NCI-H69 (cell line): ENCODE results near the gene TNFAIP8L2.
"Not testable (repeated sequence)": the region's sequence is repeated elsewhere in the genome, so short reads cannot be mapped to it uniquely, and the experiment has no call there.

Experiments used
- DNase-seq: peaks from one replicate; lab custom pipeline; 2025; lab: John Stamatoyannopoulos, UW

The TNFAIP8L2 gene

GRCh38 chr1:151146072-151146411 is 10.4 kb upstream of the TNFAIP8L2 start:
- peak; percentile 66 for DNase-seq

GRCh38 chr1:151146412-151147131 is 9.9 kb upstream of the TNFAIP8L2 start, which contains the start of gene SEMA6C:
TSS of gene SEMA6C (minus strand) at chr1:151146631. CDS start at chr1:151142621, 4,010 bp downstream.
- peak; percentile 98 for DNase-seq

DNA sequence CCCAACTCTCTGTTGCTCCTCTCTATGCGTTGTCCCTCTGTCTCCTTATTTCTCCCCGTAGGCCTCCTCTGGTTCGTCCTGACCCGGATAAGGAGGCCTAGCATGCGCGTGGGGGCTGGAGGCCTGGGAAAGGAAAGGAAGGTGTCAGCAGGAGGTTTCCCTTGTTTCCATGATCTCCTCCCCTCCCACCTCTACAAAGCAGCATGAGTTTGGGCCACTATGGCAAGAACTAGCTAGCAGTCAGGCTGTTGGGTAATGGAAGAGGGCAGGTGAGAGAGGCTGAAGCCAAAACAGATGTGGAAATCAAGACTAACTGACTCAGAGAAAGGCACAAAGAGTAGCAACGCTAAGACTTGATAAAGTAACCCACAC is 9.3 kb upstream of the TNFAIP8L2 start:
- DNase-seq = peak; percentile 67

DNA sequence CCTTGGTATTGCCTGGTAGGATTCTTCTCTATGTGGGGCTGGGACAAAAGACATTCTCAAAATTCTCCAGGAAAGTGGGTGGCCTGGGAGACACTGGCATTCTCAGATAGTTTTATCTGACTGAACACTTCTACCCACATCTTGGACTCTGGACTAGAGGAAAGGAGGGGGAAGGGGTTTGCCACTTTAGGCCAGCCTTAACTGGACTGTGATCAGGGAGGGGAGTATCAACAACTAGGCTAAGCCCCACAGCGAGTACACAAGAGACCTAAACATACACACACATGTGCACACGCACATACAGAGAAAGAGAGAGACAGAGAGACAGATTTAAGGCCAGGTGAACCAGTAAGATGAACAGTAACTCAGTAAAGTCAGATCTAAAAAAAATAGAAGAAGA is 8.8 kb upstream of the TNFAIP8L2 start:
- DNase-seq = no peak

GRCh38 chr1:151157067-151157531 is 650 bp downstream of the TNFAIP8L2 start:
- DNase-seq = no peak

GRCh38 chr1:151158326-151158725 is 1.9 kb downstream of the TNFAIP8L2 start:
- DNase-seq = no peak

GRCh38 chr1:151158751-151159251 is 2.4 kb downstream of the TNFAIP8L2 start:
- DNase-seq = no peak

GRCh38 chr1:151159373-151159772 is 2.9 kb downstream of the TNFAIP8L2 start:
- DNase-seq = peak; percentile 13

GRCh38 chr1:151164732-151165280 is 8.4 kb downstream of the TNFAIP8L2 start:
- DNase-seq = no peak

- peak; percentile 82 for DNase-seq
Measured at GRCh38 chr1:151165281-151165737, 8.9 kb downstream of the TNFAIP8L2 start.

- peak; percentile 100 for DNase-seq
Measured at GRCh38 chr1:151165738-151166504, 9.5 kb downstream of the TNFAIP8L2 start, which contains the start of the genes LYSMD1 and SCNM1. TSS of gene LYSMD1 (minus strand) at chr1:151165902. CDS start at chr1:151165258, 644 bp downstream. TSS of gene SCNM1 (plus strand) at chr1:151166144. CDS start at chr1:151166153, 9 bp downstream.

DNA sequence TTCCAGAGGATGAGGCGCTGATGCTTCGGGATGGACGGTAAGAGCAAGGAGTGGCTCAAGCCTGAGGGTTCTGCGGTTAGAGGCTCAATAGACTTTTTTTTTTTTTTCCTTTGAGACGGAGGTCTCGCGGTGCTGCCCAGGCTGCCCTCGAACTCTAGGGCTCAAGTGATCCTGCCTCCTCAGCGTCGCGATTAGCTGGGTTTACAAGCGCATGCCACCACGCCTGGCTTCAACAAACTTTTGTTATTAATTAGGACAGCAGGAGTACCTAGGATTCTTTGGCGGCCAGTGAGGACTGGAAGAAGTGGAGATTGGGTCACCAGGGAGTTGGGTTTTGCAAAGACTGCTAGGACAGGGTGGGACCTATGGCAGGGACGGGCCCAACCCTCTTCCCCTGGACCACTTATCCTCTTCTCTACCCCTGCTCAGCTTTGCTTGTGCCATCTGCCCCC is 10.1 kb downstream of the TNFAIP8L2 start:
- peak; percentile 50 for DNase-seq

DNA sequence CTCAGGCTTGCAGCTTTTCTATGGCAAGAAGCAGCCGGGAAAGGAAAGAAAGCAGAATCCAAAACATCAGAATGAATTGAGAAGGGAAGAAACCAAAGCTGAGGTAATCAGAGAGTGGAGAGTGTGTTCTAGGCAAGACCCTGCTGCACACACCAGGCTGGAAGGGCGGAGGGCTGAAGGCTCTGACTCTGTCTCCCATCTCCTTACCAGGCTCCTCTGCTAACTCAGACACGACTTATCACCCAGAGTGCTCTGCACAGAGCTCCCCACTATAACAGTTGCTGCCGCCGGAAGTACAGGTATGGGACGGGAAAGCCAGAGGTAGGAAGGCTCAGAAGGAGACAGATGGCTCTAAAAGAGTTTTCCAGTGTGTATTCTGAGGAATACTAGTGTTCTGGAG is 10.7 kb downstream of the TNFAIP8L2 start:
- DNase-seq = no peak

DNA sequence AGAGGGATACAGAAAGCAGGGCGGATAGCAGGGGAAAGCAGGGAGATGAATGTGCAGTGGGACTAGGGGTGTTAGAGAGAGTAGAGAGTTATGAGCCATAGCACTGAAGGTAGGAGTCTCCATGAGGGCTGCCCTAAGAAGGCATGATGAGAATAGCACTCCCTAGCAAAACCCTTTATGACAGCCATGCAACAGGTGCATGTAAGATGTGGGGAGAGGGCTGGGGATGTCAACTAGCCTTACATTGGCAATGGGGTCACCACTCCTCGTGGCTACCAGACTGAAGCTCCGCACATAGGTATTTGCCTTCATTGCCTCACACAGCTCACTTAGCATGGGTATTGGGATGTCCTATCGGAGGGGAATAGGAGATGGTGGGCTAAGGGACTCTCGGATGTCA is 14.7 kb downstream of the TNFAIP8L2 start:
- no peak for DNase-seq

DNA sequence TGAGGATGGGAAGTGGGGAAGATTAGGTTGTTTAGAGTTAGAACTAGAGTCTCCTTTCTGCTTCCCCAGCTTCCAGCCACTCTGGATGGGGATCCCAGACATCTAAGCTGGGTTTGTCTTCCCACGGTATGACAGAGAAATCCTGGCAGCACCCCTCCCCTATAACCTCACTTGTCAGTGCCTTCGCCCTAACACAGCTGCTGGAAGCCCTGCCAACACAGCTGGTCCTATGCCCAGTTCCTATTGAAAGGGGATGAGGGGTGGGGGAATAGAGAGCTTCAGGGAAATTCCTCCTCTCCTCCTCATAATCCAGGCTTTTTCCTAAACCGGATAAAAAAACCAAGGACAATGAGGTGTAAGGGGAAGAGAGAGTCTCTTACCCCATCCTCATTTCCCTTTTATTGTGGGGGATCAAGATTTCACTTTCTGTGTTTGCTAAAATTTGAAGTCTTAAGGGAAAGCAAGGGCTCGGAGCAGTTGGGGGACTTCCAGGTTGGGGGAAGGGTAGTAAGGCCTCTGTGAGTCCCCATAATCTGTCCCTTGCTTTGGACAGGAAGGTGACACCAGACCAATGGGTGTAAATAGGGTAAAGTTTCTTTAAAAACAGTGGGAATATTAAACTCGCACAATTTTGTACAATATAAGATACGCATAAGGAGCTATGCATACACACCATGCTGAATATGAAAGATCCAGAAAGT is 18.7 kb downstream of the TNFAIP8L2 start:
- no peak for DNase-seq

DNA sequence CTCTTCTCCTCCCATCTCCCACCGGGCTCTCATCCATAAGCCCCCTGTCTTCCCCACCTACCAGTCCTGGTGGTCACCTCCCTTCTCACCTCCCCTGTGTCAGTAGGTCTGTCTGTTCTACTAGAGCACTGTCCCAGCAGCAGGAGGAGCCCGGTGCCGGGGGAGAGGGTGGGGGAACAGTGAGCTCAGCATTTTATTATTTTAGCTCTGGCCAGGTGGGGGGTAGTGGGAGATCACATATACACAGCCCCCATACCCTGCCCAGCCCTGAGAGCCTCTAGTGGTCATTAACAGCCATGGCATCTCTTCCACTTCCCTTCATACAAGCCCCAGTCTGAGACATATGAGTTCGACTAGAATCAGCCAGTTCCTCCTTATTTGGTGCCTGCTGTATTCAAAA is 19.4 kb downstream of the TNFAIP8L2 start, which contains the start of gene TMOD4:
TSS of gene TMOD4 (minus strand) at position 119 of the 400 bp plus-strand sequence. CDS start 1,106 bp downstream, outside the sequence.
- DNase-seq = peak; percentile 28

GRCh38 chr1:151176514-151177045 is 20.1 kb downstream of the TNFAIP8L2 start:
- DNase-seq = no peak

GRCh38 chr1:151184211-151184610 is 27.8 kb downstream of the TNFAIP8L2 start:
- no peak for DNase-seq

- DNase-seq = peak; percentile 68
Measured at GRCh38 chr1:151187205-151187604, 30.8 kb downstream of the TNFAIP8L2 start.

GRCh38 chr1:151188667-151189066 is 32.2 kb downstream of the TNFAIP8L2 start:
- not testable (repeated sequence) for DNase-seq
